ENCODE measurements around the gene C7orf57.
"Not testable (repeated sequence)": the region's sequence is repeated elsewhere in the genome, so short reads cannot be mapped to it uniquely, and the experiment has no call there.

C7orf57 gene

DNA sequence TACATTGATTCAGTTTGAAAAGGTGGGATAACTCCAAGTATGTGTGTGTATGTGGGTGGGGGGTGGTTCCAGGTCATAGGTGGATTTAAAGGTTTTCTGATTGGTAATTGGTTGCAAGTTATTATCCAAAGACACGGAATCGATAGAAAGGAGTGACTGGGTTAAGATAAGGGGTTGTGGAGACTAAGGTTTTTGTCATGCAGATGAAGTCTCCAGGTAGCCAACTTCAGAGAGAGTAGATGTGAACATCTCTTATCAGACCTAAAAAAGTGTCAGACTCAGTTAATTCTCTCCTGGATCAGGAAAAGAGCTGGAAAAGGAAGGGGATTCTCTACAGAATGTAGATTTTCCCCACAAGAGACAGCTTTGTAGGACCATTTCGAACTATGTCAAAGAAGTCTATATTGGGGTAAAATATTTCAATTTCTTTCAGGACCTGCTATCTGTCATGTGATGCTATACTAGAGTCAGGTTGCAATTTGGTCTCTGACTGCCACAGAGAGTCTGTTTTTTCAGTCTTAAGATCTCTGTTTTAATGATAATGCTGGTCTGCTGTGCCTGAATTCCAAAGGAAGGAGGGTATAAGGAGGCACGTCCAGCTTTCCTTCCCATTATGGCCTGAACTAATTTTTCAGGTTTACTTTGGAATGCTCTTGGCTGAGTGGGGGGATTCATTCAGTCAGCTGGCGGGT, 3.6 kb downstream of the C7orf57 start:
- DNase-seq = no peak

DNA sequence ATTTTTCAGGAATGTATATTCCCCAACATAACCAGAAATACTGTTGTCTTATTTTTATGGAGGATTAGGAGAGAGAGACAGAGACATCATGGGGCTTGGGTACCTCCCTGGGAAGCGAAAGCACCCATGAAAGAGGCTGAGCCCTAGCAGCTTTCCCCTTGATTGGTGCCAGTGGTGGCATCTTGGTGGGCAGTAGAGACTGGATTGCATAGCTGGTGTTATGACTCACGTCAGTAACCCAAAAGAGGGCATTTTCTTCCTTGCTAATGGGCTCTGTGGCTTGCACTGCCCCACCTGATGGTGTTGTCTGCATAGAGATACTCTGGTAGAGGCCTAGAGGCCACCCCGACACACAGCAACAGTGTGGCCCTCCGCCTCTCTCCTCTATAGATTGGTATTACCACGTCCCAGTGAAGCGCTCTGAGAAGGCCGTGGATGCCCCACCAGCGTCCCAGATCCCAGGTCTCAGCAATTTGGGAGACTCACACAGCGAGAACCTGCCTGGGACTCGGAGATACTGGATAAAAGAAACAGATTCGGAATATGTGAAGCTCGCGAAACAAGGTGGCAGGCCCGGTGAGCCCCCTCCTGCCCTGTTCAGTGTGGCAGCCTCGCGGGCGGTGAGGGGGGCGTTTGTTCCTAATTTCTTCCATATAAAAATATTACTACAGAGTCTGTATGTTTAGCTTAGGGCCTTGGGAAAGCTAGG, 5.8 kb downstream of the C7orf57 start:
- no peak for DNase-seq

DNA sequence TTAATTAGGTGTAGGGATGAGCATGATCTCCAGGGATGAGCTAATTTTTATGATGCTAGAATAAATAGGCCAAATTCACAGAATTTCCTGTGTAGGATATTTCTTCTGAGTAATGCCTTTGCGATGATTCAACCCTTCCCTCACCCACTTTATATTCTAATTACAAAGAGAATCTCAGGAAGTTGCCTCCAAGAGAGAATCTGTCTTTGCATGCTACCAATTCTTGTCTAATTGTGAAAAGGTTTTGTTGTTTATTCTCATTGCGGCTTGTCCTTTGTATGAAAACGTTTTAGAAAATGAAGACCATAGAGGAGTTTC, 6.3 kb downstream of the C7orf57 start:
- DNase-seq = no peak

DNA sequence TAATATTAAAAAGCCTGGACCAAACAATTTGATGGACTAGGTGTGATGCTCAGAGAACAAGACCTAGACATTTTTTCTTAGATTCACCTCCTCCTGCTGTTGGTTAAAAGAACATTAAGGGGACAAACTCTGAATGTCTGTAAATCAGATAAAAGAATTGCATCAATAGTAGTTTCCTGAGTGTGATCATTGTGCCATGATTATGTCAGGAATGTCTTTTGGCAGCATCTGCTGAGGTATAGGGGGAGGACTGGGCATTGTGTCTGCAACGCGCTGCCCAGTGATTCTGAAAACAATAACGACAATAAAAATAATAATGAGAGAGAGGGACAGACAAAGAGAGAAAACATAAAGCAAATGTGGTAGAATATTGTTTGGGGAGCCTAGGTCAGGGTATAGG, 6.9 kb downstream of the C7orf57 start:
- no peak for DNase-seq

DNA sequence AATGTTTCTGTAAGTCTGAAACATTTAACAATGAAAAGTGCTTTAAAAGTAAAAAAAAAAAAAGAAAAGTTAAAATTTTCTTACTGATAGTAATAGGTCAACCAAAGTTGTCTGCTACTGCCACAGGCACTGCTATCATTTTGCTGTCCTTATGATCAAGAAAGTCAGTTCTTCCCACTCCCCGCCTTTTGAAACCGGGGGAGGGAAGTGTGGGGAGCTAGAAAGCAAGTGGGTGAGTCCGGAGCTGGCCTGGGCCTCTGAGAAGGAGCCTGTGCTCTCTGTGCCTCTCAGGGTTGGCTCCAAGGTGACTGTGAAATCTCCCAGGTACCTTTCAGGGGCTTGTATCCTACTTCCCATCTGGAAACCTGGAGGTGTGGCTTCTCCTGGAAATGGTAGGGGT, 7.3 kb downstream of the C7orf57 start:
- DNase-seq = no peak

DNA sequence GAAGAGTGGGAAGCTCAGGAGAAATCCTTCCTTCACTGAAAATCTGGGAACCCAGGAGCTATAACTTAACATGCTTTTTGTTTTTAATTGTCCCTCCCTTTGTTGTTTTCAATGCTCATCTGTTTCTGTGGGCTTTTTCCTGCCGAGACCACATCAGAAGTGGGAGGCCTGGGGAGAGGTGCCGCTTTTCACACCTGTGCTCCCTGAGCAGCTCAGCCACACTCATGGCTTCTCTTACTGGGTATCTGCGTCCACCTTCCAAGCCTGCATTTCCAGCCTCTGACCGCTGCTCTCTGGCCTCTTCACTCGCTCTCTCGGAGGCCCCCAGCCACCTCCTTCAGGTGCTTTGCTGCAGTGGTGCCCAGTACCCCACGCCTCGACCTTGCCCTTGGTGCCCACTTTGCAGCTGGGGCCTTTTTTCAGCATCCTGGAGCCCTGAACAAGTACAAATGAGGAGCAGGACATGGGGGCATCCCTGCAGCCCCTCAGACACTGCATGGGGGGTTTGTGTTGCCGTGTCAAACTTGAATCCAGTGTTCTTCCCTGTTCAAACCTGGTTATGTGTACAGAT, 9.9 kb downstream of the C7orf57 start:
- DNase-seq = no peak

DNA sequence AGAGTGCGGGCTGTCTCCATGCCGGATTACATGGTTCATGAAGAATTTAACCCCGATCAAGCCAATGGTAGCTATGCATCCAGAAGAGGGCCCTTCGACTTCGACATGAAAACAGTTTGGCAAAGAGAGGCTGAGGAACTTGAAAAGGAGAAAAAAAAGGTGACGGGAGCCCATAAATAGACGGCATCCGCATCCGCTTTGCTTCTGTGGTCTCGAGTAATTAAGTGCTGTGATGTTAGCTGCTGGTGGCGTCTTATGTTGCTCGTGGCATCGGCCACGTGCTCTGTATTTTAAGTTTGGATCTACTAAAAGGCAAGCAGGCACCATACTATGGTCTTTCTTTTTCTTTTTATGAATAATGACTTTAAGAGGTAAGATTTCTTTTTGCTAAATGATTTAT, 11.1 kb downstream of the C7orf57 start:
- DNase-seq = no peak

DNA sequence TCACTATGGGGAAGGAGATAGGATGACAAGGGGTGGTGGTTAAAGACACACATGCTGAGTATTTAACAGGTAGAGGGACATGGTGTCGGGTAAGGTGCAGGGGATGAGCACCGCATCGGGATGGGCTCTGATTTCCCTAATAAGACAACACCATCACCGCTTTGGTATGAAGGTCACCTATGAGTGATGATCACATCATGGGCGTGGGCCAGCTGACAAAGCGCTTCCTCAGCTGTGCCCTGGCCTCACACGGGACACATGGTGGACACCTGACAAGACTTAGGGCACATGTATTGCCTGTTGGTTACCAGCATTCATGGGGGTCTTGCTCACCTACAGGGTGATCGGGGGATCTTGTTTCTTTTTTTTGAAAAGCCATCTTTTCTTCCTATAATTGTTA, 12.8 kb downstream of the C7orf57 start:
- DNase-seq = no peak

DNA sequence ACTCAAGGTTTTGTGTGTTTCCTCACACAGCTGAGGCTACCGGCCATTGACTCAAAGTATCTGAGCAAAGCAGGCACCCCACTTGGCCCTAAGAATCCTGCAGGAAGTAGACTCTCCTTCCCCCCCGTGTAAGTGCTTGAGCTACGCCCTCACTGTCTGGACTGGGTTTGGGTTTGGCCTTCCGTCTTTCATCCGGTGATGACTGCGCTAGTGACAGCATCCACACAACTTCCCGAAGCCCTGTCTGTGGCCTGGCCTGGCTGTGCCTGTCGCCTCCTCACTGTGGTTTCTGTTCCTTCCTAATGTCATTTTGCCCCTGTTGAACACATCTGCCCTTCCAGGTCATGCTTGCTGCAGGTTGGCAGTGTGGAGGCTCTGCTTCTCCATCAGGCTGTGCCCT, 14.5 kb downstream of the C7orf57 start:
- DNase-seq = no peak

DNA sequence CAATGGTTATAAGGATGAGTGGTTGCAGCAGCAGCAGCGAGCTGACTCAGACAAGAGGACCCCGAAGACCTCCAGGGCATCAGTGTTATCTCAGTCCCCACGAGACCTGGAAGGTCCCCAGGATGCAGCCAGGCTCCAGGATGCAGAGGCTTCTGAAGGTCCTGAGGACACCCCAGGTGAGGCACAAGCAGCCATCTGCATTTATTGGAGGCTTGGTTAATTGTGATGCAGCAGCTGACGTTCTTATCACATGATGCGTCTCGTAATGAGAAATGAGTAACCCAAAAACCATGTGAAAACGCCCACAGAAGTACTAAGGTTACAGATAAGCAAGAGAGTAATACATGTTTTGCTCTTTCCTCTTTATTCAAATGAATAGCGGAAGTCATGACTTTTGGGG, 17.4 kb downstream of the C7orf57 start:
- DNase-seq = no peak

DNA sequence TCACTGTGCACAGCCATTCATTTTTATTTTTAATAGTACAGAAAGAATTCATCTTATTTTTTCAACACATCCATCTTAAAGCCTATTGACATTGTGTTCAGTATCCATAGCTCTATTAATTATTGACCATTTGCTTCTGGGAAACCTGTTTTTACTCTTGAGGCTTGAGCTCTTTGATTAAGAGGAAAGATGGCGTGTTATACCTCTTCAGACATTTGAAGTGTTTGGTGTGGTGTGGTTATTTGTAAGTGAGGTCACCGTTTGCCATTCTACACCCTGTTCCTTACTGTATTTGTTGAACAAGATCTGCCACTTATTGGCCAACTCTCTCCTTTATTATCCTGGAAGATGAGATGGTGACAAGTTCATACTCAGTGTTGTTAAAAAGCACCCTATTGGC, 18.4 kb downstream of the C7orf57 start:
- DNase-seq = no peak

DNA sequence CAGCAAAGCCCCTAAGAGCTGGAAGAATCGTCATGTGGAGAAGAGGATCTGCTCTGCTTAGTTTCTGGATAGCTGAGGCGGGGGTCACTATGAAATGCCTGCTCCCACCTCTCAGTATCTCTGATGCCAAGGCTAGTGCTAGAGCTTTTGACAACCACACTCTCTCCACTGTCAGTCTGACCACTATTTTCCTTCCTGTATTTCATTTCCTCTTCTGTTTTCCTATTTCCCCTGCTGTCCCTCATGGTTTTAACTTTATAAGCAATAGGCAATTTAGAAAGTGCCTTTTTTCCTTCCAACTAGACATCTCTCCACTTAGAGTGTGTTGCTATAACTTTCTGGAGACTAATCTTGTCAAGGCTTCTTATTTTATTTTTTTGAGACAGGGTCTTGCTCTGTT, 23.6 kb downstream of the C7orf57 start:
- DNase-seq = no peak

DNA sequence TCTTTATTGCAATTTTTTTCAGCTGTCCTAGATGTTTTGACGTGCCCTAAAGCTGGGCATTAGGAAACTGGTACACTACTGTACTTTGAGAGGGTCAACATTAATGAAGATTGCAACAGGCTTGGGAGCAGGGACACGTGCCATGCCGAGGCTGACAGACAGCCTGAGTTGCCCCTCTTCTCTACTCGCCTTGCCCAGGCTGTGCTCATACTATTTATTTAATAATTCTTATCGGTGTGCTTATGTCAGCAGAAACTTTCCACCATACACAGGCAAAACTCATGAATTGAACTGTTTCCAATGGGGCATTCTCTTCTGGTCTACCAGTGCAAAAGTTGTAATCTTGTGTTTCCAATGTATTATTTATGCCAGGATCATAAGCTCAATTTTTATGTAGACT, 24.4 kb downstream of the C7orf57 start:
- no peak for DNase-seq

DNA sequence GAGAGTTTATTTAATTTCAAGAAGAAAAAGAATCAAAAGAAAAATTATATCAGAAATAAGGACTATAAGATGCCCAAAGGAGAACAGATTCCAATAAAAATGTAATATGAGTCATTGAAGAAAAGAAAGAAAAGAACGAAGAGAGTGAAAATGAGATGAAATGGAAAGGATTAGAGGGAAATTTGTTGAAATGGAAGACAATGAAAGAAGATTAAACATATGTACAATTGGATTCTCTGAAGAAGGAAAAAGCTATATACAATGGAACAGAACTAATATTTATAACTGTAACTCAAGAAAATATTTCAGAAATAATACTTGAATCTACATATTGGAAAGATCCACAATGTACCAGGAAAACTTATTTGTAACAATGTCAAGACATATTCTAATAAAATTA, 28.6 kb downstream of the C7orf57 start:
- DNase-seq = no peak

DNA sequence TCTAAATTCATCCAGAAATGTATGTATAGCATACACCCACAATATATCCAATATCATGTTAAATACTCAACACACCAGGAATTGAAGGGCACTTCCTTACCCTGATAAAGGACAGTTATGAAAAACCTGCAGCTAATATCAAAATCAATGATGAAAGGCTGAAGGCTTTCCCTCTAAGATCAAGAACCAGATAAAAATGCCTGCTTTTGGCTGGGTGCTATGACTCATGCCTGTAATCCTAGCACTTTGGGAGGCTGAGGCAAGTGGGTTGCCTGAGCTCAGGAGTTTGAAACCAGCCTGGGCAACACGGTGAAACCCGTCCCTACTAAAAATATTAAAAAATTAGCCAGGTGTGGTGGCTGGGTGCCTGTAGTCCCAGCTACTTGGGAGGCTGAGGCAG, 32.1 kb downstream of the C7orf57 start:
- DNase-seq = no peak

DNA sequence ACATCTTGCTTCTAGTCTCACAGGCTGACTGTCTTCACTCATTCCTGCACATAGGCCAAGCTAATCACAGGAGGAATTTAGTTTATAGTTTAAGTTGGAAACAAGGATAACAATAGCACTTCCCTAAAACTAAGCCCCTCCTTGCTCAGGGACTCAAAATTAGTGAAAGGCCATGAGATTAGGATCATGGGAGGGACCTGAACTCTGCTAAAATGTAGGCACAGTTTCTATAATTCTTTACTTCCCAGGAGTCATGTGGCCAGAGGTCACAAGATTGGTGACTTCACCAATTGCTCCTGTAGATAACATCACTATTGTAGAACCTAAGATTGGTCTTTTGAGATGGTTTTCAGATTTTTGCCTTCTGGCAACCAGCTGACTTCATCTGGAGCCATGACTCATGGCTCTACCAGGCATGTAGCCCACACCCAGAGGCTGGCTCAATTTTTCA, 38.9 kb downstream of the C7orf57 start:
- DNase-seq = no peak

DNA sequence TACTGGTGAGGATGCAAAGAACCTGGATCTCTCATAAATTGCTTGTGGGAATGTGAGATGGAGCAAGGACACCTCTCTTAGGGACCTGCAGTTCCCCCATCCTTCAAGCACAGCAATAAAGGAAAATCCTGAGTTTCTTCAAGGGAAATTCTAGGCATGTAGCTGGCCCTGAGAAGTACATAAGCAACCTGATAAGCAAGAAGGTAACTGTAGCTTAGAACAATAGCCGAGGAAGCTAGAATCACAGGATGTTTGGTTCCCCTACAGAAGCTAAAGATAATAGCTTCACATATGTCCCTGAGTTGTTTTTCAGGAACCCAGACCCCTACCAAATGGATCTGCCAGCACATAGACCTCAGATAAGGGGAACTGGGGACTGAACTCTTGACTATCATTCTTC, 42.1 kb downstream of the C7orf57 start:
- no peak for DNase-seq

DNA sequence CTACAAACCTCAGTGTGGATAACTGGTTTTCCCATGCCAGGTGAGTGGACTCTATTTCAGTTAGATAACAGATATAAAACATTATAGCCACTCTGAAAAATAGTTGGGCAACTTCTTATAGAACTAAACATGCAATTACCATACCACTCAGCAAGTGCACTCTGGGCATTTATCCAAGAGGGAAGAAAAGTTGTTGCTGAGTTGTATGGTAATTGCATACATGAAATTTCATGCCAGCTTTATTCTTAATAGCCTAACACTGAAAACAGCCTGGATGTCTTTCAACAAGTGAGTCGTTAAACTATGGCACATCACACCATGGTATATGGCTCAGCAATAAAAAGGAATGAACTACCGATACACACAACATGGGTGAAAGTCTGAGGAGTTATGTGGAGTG, 43.1 kb downstream of the C7orf57 start:
- no peak for DNase-seq

DNA sequence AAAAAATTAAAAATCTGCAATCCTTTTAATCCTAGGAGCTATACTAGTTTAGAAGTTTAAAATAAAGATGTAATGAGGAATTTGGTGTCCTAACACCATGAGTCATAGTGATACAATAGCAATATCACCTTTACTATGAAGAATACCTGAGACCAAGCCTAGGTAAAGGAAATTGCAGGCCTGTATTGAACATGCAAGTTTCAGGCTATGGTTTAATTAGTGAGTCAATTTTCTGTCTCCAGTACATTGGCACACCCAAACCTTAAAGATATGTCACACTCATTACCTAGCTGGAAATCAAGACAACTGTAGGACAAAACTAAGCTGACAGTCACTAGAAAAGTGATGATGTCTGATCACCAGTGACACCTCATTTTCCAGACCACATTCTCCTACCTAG, 47.0 kb downstream of the C7orf57 start:
- not testable (repeated sequence) for DNase-seq

DNA sequence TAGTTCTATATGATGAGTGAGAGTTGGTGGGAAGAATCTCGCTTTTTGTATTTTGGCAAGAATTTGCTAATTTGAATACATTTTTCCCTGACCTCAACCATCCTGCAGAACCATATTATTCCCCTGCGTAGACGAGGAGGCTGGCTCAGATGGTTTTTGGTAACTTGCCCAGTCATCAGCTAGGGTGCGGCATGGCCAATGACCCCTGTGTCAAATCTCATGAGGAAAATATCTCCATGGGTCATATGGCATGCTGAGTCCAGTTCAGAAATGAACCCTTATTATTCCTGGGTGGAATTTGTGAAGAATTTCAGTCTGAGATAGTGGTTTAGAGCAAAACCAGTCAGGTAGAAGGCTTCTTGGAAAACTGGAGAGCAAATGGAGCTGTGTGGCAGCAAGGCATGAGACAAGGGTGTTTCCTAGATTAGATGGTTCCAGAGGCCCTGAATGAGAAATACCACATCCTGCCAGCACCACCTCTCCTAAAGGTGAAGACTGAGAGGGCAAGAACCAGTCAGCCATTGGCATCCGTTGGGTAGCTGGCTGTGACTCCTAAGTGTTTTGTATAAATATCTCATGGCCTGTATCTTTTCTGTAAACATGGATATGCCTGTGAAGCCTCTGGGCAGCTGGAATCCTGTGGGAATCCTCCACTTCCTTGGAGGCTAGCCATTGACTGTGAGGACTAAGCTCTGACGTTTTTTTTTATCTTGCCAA, 47.9 kb downstream of the C7orf57 start:
- DNase-seq = no peak

DNA sequence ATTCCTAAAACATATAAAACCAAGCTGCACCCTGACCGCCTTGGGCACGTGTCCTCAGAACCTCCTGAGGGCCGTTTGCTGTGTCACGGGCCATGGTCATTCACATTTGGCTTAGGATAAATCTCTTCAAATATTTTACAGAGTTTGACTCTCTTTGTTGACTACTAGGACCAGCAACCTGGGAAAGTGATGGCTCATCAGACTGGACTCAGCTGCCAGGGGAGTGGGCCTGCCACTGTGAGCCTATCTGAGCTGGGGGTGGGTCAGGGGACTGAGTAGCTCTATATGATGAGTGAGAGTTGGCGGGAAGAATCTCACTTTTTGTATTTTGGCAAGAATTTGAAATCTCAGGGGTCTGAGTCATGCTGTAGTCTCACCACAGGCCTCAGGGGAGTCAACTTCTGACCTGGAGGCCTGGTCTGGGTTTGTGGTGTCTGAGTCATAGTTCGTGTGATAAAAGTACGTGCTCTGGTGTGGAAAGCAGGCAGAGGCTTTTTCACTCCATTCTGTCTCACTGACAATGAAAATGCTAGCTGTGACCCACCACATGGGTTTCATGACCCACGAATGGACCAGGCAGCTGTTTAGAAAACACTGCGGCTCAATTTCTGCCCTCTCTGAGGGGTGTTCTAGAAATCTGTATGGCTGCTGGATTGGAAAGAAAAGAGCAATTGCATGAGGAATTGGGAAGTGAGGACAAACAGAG, 49.5 kb downstream of the C7orf57 start:
- peak; percentile 62 for DNase-seq

DNA sequence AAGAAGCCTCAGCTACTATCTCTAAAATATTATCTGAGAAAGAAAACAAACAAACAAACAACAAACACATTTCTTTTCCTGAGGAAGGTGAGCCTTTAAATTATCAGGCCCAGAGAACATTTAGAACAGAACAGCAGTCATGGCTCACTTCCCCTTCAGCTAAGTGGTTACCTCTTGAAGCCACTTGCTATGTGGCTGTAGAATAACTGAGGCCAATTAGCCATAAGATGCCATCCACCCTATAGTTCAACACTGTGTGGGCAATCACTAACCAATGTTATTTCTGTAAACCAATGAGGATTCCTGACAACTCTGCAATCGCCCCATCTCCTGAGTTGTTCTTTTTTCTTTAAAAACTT, 50.1 kb downstream of the C7orf57 start:
- DNase-seq = no peak

DNA sequence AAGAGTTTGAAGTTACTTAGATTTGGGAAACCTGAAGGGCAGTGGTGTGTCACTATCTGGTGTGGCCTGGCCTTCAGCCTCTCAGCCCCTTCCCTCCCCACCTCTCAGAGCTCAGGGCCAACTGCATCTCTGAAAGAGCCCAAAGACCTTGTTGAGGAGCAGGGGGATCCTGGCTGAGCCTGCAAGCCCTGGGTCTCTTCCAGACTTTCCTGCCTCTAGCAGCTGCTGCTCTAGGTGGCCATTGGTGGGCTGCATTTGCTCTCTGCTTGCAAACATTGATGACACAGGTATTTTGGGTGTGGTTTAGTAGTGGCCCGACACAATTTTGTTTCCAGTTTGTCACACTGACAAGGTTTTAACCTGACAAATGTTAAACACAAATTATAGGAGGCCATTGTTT, 50.6 kb downstream of the C7orf57 start:
- DNase-seq = no peak

DNA sequence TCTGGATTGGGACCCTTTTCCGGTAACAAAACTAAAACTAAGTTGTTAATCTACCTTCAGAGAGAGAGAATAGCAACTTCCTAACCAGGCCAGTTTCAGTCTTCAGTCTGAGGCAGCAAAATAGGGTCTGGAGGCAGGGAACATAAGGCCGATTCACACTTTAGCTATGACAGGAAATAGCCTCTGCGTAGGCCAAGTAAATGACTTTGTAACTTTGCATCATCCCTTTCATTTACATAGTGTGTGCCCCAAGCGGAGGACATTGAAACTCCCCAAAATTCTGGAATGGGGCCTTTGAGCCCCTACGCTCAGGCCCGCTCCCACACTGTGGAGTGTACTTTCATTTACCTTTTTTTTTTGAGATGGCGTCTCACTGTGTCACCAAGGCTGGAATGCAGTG, 52.0 kb downstream of the C7orf57 start:
- DNase-seq = no peak
